Nephron (organoid): ENCODE measurements around the gene PLCH1.

Source experiments
- H3K27ac Mint-ChIP-seq, 3 experiments: 2 replicates each; pipeline ENCODE4 v1.8.0; 2020; ENCODE audit warnings: mixed read lengths in 3 of 3, mild to moderate bottlenecking in 2 of 3, moderate library complexity in 1 of 3
- H3K27me3 Mint-ChIP-seq: 2 replicates; pipeline ENCODE4 v1.8.0; 2021; ENCODE audit warnings: low read depth, mild to moderate bottlenecking, moderate library complexity, mixed read lengths
- H3K36me3 Mint-ChIP-seq: 2 replicates; pipeline ENCODE4 v1.8.0; 2020; ENCODE audit warnings: low read depth, mixed read lengths
- H3K4me1 Mint-ChIP-seq: 2 replicates; pipeline ENCODE4 v1.8.0; 2020; ENCODE audit warnings: mixed read lengths
- H3K4me3 Mint-ChIP-seq, 3 experiments: 2 replicates each; pipeline ENCODE4 v1.8.0; 2020; ENCODE audit warnings: mild to moderate bottlenecking in 3 of 3, mixed read lengths in 3 of 3, moderate library complexity in 2 of 3
- H3K9me3 Mint-ChIP-seq: 2 replicates; pipeline ENCODE4 v1.8.0; 2020; ENCODE audit warnings: mixed read lengths
- TF ChIP-seq, protein P1 (sequence below), 3 experiments: fragments of 200-600 bp; sonication (generic); IDR thresholded peaks; one replicate each; pipeline ENCODE4 v1.5.0; 2021; ENCODE audit warnings: antibody characterized with exemption in 3 of 3; ENCODE audit not compliant: unreplicated experiment in 3 of 3

PLCH1 gene

DNA sequence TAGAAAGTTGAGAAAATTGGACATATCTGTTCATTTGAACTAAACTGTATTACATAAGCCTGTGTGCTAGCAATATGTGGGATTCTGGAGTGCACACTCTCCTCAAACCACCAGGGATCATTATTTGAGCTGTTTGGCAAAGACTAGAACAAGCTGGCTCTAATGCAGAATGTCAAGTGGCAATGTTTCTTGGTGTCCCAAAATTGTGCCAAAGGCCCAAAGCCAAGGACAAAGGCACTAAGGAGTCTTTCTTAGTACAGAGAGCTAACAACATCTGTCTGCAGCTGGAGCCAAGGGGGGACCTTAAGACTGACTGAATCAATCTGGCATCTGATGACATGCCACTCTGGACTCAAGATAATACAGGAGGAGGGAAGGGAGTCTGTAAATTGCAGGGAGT, 374.7 kb downstream of the PLCH1 start:
- Mint-ChIP-seq H3K9me3 (peaks cover 4% of the 10 kb centered on the region), H3K4me3 (no peak overlapping the region), H3K36me3 (no peaks in the 10 kb centered on the region), H3K27me3 (peaks cover 4% of the 10 kb centered on the region), H3K27ac (no peak overlapping the region), H3K4me1 (peaks cover 31% of the 10 kb centered on the region)
- TF ChIP-seq, protein P1, sequence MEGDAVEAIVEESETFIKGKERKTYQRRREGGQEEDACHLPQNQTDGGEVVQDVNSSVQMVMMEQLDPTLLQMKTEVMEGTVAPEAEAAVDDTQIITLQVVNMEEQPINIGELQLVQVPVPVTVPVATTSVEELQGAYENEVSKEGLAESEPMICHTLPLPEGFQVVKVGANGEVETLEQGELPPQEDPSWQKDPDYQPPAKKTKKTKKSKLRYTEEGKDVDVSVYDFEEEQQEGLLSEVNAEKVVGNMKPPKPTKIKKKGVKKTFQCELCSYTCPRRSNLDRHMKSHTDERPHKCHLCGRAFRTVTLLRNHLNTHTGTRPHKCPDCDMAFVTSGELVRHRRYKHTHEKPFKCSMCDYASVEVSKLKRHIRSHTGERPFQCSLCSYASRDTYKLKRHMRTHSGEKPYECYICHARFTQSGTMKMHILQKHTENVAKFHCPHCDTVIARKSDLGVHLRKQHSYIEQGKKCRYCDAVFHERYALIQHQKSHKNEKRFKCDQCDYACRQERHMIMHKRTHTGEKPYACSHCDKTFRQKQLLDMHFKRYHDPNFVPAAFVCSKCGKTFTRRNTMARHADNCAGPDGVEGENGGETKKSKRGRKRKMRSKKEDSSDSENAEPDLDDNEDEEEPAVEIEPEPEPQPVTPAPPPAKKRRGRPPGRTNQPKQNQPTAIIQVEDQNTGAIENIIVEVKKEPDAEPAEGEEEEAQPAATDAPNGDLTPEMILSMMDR (IDR thresholded peaks at IDR 0.05; ENCODE audit: unreplicated experiment in 3 of 3) = no peak

DNA sequence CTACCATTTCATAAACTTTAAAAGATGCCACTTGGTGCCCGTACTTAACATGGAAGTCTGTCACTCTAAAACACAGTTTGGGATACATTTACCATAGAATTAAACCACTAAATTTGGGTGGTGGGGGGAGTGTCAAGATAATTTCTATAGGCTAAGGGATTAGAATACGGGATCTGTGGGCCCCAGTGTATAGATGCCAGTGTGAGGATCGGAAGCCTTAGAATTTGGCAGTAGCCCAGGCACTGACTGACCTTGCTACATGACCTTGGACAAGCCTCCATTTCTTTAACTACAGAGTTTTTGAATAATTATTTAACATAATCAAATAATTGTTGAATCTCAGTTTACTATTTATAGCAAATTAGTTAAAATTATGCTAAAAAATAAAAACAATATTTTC, 375.1 kb downstream of the PLCH1 start:
- Mint-ChIP-seq H3K4me3 (no peak overlapping the region), H3K27ac (no peak overlapping the region), H3K9me3 (peaks cover 8% of the 10 kb centered on the region), H3K4me1 (peaks cover 31% of the 10 kb centered on the region), H3K36me3 (peaks cover 4% of the 10 kb centered on the region), H3K27me3 (peaks cover 4% of the 10 kb centered on the region)
- TF ChIP-seq, protein P1 (IDR thresholded peaks at IDR 0.05; ENCODE audit: unreplicated experiment in 3 of 3) = no peak

DNA sequence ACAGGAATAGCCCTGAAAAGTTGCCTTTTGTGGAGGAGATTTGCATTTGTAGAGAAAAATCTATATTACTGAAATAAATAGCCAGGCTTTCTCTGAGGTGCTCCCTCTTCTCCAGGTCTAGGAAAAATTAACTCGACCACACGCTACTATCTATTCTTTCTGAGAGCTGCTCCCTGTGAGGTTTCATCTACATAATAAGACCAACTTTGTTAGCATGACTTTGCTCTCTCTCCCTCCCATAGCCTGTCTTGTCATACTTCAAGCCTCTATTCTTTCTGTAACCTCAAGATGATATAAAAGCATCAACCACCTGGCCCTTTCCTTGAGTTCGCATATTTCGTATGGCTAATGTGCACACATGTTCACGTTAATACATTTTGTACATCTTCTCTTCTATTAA, 375.6 kb downstream of the PLCH1 start:
- Mint-ChIP-seq H3K4me1 (peaks cover 33% of the 10 kb centered on the region), H3K36me3 (peaks cover 4% of the 10 kb centered on the region), H3K27me3 (peaks cover 3% of the 10 kb centered on the region), H3K4me3 (no peak overlapping the region), H3K27ac (no peak overlapping the region), H3K9me3 (peaks cover 9% of the 10 kb centered on the region)
- TF ChIP-seq, protein P1 (IDR thresholded peaks at IDR 0.05; ENCODE audit: unreplicated experiment in 3 of 3) = no peak

DNA sequence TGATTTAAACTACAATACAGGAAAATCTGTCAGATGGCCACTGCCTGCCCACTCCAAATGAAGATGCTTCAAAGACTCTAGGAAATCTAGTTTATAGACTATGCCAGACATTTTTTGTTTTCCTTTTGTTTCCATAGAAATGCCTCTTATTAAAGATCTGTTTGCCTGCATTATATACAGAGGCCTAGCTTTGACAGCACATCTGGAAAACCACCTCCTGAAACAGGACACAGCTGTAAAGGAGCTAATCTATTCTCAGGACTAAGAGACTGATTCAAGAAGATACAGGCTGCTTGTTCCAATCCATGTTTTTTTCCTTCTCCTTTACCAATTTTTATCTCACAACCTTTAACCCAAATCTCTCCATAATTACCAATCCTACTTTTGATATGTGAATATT, 376.1 kb downstream of the PLCH1 start:
- Mint-ChIP-seq H3K27ac (peak overlapping the region in 2 of 3 experiments; percentile 11 to 12), H3K36me3 (peaks cover 4% of the 10 kb centered on the region), H3K27me3 (no peaks in the 10 kb centered on the region), H3K4me1 (peaks cover 38% of the 10 kb centered on the region), H3K4me3 (no peak overlapping the region), H3K9me3 (peaks cover 11% of the 10 kb centered on the region)
- TF ChIP-seq, protein P1 (IDR thresholded peaks at IDR 0.05; ENCODE audit: unreplicated experiment in 3 of 3) = no peak

DNA sequence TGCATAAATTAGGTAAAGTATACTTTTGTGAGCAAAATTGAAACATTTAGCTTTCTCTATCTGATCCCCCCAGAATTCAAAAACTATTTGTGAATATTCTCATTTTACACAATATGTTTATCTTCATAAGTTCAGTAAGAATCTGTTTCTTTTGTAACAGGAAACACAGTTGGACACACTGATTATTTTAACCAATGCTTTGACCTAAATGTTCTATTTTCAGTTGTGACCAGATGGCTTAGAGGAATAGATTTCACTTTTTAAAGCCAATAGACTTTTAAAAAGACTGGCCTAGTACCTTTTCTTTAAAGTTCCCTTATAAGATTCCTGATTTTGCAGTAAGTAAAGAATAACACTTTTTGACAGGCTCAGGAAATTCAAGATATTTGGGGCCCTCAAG, 377.4 kb downstream of the PLCH1 start:
- H3K4me3 Mint-ChIP-seq = no peak overlapping the region
- TF ChIP-seq, protein P1 (IDR thresholded peaks at IDR 0.05; ENCODE audit: unreplicated experiment in 3 of 3) = no peak
- H3K27me3 Mint-ChIP-seq = no peaks in the 10 kb centered on the region
- H3K27ac Mint-ChIP-seq = peak overlapping the region in 2 of 3 experiments; percentile 39 to 57
- peaks cover 40% of the 10 kb centered on the region for H3K4me1 Mint-ChIP-seq
- peaks cover 4% of the 10 kb centered on the region for H3K36me3 Mint-ChIP-seq
- peaks cover 11% of the 10 kb centered on the region for H3K9me3 Mint-ChIP-seq

DNA sequence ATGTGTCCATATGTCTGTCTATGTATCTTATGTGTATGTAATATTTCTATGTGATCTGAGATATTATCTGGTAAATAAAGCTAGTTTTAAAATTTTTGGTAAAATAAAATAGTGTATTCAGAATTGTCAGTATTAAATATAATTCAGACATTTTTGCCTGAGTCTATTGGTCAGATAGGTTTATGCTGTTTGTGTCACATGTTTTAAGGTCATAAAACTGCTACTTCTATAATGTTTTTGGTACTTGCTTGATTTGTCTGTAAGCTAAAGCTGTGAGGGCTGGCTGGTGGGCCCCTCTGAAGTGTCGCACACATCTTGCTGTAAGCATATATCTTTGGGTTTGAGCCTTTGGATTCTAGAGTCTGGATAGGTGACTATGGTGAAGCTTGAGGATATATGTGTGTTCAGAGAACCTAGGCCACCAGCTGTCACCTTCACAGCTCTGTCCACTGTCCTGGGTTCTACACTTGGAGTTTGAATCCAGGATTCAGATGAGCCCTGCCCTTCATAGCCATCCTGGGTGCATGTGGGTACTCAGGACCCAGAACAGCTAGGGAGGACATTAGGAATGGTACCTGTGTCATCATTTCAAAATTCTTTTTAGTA, 379.6 kb downstream of the PLCH1 start:
- H3K36me3 Mint-ChIP-seq = peaks cover 4% of the 10 kb centered on the region
- H3K4me3 Mint-ChIP-seq = no peak overlapping the region
- H3K9me3 Mint-ChIP-seq = peaks cover 11% of the 10 kb centered on the region
- TF ChIP-seq, protein P1 (IDR thresholded peaks at IDR 0.05; ENCODE audit: unreplicated experiment in 3 of 3) = no peak
- no peak overlapping the region for H3K27ac Mint-ChIP-seq
- H3K27me3 Mint-ChIP-seq = peaks cover 4% of the 10 kb centered on the region
- H3K4me1 Mint-ChIP-seq = peaks cover 25% of the 10 kb centered on the region
